ENCODE measurements around the gene SLC15A3. TPM values are rescaled to one million over a fixed set of nuclear protein-coding genes. Genes with fewer than 3 reads are reported as not detected.

The SLC15A3 gene
- polyA plus RNA-seq, 4 donors, result 19.8 to 25.9 (median 21.0) TPM

DNA sequence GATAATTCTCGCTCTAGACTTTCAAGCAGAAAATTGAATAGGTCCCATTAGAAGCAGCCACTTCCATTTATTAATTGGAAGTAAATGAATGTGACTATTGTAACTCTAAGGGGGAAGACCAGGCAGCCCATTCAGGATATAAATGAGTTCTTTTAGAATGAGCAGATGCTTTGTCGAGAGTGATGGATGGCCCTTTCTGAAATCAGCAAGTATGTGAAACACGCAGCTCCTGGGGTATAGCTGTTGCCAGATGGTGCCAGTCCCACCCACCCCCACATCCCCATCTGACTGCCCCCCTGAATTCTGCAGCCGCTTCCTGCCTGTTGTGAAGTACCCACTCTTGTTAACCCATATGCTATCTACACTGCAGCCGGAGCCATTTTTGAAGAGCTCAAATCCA, 3.7 kb downstream of the SLC15A3 start:
- no peak for DNase-seq (ENCODE audit: low read depth in 4 of 4, low spot score in 3 of 4)

DNA sequence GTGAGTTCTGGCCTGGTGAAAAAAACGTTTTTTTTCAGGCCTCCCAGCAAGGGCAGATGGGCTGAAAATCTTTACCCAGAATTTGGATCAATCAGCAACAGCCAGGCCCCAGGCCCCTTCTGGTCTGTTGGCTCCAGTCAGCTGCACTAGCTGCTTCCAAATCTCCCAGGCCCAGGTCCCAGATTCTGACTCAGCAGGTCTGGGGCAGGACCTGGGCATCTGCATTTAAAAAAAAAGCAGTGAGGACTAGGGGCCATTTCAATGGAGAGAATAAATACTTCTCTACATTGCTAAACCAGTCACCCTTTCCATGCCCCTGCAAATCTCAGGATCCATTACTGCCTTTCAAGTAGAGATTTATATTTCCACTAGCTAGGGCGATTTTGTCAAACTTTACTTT, 4.3 kb downstream of the SLC15A3 start:
- DNase-seq (ENCODE audit: low read depth in 4 of 4, low spot score in 3 of 4), result no peak

DNA sequence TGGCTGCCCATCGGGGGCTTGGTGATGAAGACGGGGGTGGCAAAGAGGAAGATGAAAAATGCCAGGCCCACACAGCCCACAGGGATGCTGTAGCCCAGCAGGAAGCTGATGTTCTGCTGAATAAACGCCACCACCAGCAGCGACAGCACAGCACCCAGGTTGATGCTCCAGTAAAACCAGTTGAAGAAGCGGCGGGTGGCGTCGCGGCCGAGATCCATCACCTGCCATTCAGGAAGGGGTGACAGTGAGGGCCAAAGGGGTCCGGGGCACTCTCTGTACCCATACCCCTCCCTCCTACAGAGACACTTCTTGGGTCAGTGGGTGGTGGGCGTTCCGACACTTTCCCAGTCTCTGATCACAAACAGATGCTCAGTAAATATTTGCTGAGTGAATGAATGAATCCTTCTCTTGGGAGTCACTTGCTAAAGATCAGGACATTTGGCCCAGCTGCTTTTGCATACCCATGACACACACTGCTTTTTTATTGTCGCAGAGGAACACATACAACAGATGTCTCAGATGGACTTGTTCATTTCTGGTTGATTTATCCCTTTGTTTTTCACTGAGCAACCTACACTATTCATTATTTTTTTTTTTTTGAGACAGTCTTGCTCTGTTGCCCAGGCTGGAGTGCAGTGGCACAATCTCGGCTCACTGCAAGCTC, 5.2 kb downstream of the SLC15A3 start:
- DNase-seq (ENCODE audit: low read depth in 4 of 4, low spot score in 3 of 4), result no peak

GRCh38 chr11:60945295-60945667, 6.7 kb downstream of the SLC15A3 start:
- DNase-seq (ENCODE audit: low read depth in 4 of 4, low spot score in 3 of 4), result no peak

DNA sequence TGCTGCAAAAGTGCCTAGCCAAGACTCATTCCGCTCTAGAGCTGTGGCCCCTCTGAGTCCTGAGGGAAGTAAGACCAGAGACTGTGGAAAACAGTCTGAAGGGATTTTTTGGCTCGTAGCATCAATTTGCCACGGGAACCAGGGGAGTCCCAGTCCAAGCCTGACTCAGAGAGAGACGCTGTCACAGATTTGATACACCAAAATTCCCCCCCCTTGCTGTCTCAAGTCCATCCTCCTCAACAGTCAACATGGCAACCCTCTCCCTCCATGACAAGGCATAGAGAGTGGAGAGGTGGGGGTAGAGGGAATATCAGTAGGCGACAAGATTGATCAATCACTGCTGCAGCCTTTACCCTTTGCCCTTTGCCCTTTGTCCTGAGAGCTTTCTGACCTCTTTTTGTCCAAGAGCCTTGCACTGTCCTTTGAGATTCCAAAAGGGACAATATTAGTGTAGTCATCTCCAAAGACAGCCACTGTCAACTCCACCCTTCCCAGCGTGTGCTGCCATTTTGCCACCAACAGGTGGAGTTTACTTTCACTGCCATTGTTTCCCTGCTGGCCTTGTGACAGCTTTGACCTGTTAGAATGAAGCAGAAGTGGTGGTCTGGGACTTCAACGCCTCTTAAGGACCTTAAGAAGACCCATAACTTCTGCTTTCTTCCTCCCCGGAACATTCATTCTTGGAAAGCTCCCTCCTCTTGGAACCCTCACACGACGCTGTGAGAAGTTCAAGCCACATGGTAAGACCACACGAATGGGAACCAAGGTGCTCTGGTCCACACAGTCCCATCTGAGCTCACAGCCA, 7.3 kb downstream of the SLC15A3 start:
- DNase-seq (ENCODE audit: low read depth in 4 of 4, low spot score in 3 of 4), result no peak

- DNase-seq (ENCODE audit: low read depth in 4 of 4, low spot score in 3 of 4), result no peak
Observed at GRCh38 chr11:60942970-60943565, 8.9 kb downstream of the SLC15A3 start.

GRCh38 chr11:60942219-60942618, 9.8 kb downstream of the SLC15A3 start:
- DNase-seq (ENCODE audit: low read depth in 4 of 4, low spot score in 3 of 4), result no peak

DNA sequence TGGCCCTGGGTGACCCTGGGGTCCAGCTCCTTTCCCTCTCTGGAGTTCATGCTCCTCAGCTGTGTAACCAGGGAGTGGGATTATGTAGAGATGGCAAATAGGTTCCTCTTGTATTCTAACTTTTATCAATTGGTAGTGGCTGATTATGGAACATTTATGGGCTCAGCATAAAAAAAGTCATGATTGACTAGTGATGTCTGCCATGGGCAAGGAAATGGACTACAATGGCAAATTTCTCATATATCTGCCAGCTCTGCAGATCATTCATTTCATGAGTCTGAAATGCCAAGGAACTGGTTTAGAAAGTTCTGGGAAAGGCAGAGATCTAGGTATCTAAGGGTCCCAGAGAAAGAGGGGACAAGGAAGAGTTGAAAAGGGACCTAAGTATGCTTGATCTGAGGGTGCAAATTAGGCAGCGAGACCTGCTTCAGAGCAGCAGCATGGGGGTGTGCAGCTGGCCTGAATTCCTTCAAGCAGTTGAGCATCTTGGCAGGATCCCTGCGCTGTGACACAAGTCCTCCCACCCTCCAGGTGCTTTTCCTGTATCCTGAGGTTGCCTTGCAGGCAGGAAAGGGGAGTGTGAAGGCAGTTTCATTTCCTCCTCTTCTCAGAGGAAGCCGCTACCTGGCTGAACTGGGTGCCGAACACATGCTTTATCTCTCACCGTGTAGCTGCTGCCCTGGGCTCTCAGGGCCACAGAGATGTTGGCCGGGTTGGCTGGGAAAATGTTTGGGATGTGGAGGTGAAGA, 10.4 kb downstream of the SLC15A3 start:
- no peak for DNase-seq (ENCODE audit: low read depth in 4 of 4, low spot score in 3 of 4)

- no peak for DNase-seq (ENCODE audit: low read depth in 4 of 4, low spot score in 3 of 4)
Observed at GRCh38 chr11:60939855-60940254, 12.1 kb downstream of the SLC15A3 start.

- no peak for DNase-seq (ENCODE audit: low read depth in 4 of 4, low spot score in 3 of 4)
Observed at GRCh38 chr11:60939301-60939700, 12.7 kb downstream of the SLC15A3 start.

GRCh38 chr11:60938500-60938899, 13.5 kb downstream of the SLC15A3 start:
- DNase-seq (ENCODE audit: low read depth in 4 of 4, low spot score in 3 of 4), result no peak

GRCh38 chr11:60937811-60938210, 14.2 kb downstream of the SLC15A3 start:
- DNase-seq (ENCODE audit: low read depth in 4 of 4, low spot score in 3 of 4), result no peak

DNA sequence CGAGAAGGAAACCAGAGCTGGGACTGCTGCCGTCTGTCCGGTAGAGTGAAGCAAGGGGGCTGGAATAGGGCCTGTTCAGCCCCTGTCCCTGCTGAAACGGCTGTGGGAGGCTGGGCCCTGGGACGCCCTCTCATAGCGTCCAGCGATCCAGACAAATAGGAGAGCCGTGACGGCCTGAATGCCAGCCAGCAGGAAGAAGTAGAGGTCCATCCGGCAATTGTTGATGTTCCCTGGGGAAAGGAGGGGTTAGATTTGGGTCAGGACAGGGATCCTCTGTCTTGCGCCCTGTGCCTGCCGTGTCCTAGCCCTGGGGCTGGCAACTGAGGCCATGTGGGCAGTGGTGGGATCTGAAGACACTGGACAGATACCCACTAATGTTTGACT, 14.8 kb downstream of the SLC15A3 start:
- no peak for DNase-seq (ENCODE audit: low read depth in 4 of 4, low spot score in 3 of 4)

DNA sequence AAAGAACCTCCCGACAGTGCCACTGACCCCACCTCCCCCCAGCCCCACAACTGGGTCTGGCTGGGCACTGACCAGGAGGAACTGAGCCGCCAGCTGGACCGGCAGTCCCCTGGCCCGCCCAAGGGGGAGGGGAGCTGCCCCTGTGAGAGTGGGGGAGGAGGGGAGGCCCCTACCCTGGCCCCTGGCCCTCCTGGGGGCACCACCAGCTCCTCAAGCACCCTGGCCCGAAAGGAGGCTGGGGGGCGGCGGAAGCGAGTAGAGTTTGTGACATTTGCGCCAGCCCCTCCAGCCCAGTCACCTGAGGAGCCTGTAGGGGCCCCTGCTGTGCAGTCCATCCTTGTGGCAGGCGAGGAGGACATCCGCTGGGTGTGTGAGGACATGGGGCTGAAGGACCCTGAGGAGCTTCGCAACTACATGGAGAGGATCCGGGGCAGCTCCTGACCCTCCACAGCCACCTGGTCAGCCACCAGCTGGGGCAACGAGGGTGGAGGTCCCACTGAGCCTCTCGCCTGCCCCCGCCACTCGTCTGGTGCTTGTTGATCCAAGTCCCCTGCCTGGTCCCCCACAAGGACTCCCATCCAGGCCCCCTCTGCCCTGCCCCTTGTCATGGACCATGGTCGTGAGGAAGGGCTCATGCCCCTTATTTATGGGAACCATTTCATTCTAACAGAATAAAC, 15.4 kb downstream of the SLC15A3 start:
- DNase-seq (ENCODE audit: low read depth in 4 of 4, low spot score in 3 of 4), result no peak

- no peak for DNase-seq (ENCODE audit: low read depth in 4 of 4, low spot score in 3 of 4)
Observed at GRCh38 chr11:60935676-60936442, 16.1 kb downstream of the SLC15A3 start.

DNA sequence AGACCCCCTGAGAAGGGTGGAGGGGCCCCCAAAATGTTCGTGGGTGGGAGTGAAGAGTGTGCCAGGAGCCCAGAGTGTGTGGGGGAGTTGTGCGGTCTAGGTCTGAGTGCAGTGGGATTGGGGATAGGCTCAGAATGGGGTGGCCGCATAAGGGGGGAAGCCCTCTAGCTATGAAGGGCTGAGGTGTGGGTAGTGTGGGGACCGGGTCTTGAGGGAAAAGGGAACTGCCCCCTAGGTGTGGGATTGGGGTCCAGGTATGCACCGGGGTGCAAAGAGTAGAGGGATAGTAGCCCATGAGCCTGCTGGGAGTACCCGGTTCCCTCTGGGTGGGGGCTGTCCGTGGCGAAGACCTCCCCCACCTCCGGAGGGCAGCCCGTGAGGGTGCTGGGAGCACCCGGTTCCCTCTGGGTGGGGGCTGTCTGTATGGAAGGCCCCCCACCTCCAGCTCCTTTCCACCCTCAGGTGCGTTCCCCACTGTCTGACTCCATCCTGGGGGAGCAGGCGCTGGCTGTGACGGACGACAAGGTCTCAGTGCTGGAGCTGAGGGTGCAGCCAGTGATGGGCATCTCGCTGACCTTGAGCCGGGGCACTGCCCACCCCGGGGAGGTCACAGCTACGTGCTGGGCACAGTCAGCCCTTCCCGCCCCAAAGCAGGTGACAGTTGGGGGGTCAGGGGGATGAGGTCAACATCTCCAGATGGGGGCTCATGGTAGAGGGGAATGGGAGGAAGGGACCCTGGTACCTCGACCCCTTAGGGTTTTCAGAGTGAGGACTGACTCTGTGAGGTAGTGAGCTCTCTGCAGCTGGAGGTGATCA, 17.0 kb downstream of the SLC15A3 start:
- no peak for DNase-seq (ENCODE audit: low read depth in 4 of 4, low spot score in 3 of 4)

DNA sequence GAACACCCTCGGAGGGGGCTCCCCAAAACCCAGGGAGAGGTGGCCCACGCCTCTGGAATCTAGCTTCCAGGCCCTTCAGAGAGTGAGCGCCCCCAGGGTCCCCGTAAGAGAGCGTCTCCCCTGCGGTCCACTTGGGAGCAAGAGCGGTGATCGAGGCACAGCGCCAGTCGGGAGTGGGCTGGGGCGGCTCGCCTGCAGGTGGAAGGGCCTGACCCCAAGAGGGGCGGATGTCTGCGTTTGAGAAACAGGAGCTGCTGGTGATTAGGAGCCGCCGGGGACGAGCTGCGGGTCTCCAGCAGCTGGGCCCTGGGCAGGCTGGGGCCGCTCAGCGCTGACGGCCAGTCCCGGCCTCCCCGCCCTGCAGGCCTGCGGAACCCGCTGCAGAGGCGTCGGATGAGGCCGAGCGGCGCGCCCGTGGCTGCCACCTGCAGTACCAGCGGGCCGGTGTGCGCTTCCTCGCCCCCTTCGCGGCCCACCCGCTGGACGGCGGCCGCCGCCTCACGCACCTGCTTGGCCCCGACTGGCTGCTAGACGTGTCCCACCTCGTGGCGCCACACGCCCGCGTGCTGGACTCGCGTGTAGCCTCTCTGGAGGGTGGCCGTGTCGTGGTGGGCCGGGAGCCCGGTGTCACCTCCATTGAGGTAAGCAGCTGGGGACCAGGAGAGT, 17.7 kb downstream of the SLC15A3 start:
- DNase-seq (ENCODE audit: low read depth in 4 of 4, low spot score in 3 of 4), result no peak

- no peak for DNase-seq (ENCODE audit: low read depth in 4 of 4, low spot score in 3 of 4)
Observed at GRCh38 chr11:60933416-60934123, 18.4 kb downstream of the SLC15A3 start.
